RWPE2 (cell line): Measurements from ENCODE around the gene LOC128125822.
A peak's percentile ranks its signal among the peaks of the same experiment; 100 is the strongest.

Experiments used
- ATAC-seq: fragments of 200-7000 bp; cut with Tn5 transposase; 3 replicates; pipeline ENCODE4 v1.9.1; 2021; ENCODE audit warnings: low read depth
- DNase-seq: peaks from one replicate; pipeline ENCODE4 v3.0.0-alpha.2; 2020; ENCODE audit warnings: low spot score
- H3K27ac ChIP-seq: fragments of 450-650 bp; 2 replicates; pipeline ENCODE4 v1.5.1; 2017; ENCODE audit warnings: mild to moderate bottlenecking; ENCODE audit not compliant: poor library complexity, severe bottlenecking
- H3K27me3 ChIP-seq: fragments of 250-450 bp; sonication (Bioruptor Pico); 2 replicates; pipeline ENCODE4 v1.5.1; 2021; ENCODE audit warnings: mild to moderate bottlenecking, moderate library complexity; ENCODE audit not compliant: insufficient read depth, poor library complexity, severe bottlenecking
- H3K36me3 ChIP-seq: fragments of 250-450 bp; sonication (Bioruptor Pico); 2 replicates; pipeline ENCODE4 v1.5.1; 2020; ENCODE audit warnings: low read depth, mild to moderate bottlenecking, moderate library complexity
- H3K4me1 ChIP-seq: fragments of 250-450 bp; sonication (Bioruptor Pico); 2 replicates; pipeline ENCODE4 v1.5.1; 2021; ENCODE audit warnings: mild to moderate bottlenecking, moderate library complexity; ENCODE audit not compliant: insufficient read depth, poor library complexity, severe bottlenecking
- H3K4me3 ChIP-seq: fragments of 250-450 bp; sonication (Bioruptor Pico); 2 replicates; pipeline ENCODE4 v1.5.1; 2021; ENCODE audit warnings: mild to moderate bottlenecking, moderate library complexity; ENCODE audit not compliant: severe bottlenecking
- H3K9me3 ChIP-seq: fragments of 250-450 bp; sonication (Bioruptor Pico); 2 replicates; pipeline ENCODE4 v1.5.1; 2021; ENCODE audit warnings: mild to moderate bottlenecking, moderate library complexity; ENCODE audit not compliant: severe bottlenecking
- TF ChIP-seq, protein P1 (sequence below): fragments of 450-650 bp; IDR thresholded peaks from one replicate; pipeline ENCODE4 v1.5.1; 2017; ENCODE audit warnings: mild to moderate bottlenecking, moderate library complexity; ENCODE audit not compliant: poor library complexity, severe bottlenecking

LOC128125822 gene

DNA sequence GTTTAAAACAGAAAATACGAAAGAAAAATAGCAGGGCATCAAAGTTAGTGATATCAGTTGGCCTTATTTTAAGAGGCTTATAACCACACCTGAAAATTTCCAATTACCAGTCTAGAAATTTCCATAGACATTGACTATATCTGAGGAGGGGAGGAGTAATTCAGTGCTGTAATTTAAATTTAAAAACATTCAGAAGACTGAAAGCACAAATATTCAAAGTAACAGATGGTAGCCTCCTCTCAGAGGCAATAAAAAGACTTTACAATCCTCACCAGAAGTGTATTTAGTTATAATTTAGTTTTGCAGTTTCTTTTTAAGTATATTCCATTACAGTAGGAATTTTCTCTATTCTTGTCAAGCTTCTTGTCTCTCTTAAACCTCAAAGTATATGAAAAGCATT lies 18.4 kb upstream of the LOC128125822 start:
- DNase-seq (no peak), ATAC-seq (no peak)
- no peak overlapping the region for H3K27ac ChIP-seq
- no peaks in the 10 kb centered on the region for H3K27me3 ChIP-seq
- H3K4me1 ChIP-seq: peaks cover 21% of the 10 kb centered on the region
- TF ChIP-seq, protein P1, sequence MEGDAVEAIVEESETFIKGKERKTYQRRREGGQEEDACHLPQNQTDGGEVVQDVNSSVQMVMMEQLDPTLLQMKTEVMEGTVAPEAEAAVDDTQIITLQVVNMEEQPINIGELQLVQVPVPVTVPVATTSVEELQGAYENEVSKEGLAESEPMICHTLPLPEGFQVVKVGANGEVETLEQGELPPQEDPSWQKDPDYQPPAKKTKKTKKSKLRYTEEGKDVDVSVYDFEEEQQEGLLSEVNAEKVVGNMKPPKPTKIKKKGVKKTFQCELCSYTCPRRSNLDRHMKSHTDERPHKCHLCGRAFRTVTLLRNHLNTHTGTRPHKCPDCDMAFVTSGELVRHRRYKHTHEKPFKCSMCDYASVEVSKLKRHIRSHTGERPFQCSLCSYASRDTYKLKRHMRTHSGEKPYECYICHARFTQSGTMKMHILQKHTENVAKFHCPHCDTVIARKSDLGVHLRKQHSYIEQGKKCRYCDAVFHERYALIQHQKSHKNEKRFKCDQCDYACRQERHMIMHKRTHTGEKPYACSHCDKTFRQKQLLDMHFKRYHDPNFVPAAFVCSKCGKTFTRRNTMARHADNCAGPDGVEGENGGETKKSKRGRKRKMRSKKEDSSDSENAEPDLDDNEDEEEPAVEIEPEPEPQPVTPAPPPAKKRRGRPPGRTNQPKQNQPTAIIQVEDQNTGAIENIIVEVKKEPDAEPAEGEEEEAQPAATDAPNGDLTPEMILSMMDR: no peak
- H3K36me3 ChIP-seq: no peaks in the 10 kb centered on the region
- no peaks in the 10 kb centered on the region for H3K9me3 ChIP-seq
- H3K4me3 ChIP-seq: no peak overlapping the region

DNA sequence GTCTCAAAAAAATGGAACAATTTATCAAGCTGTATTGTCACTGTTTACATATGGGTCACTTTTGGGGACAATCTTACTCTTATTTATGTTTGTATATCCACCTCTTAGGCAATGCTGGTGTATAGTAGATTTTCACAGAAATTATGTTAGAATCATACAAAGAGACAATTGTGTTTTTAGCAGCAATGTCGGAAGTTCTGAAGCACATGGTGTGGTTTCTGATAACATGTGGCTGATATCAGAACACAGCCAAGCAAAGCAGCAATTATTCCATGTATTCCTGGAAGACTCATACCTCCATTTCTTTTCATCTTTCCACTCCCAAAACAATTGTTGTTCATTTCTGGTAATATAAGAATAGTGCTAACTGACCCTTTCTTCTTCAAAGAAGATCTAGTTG lies 17.5 kb upstream of the LOC128125822 start:
- no peaks in the 10 kb centered on the region for H3K36me3 ChIP-seq

DNA sequence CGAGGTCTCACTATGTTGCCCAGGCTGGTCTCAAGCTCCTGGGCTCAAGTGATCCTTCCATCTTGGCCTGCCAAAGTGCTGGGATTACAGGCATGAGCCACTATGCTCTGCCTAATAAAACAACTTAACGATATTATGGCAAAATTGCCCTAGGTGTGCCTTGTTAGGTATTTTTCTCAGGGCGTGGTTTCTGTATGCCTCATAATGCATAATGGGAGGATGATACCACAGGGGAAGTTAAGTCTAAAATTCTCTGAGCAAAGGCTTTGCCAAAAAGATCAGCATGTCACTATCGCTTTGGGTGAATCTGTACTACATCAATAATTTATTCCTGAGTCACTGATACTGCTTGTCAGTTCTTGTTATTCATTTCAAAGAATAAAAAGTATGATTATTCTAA lies 15.9 kb upstream of the LOC128125822 start:
- Histone ChIP-seq H3K36me3 (no peaks in the 10 kb centered on the region), H3K4me1 (peaks cover 31% of the 10 kb centered on the region), H3K27ac (peak overlapping the region; percentile 32), H3K27me3 (no peaks in the 10 kb centered on the region), H3K9me3 (no peaks in the 10 kb centered on the region), H3K4me3 (no peak overlapping the region)
- no peak for DNase-seq
- TF ChIP-seq, protein P1: no peak
- ATAC-seq: no peak

More for the DNA sequence above, 17.5 kb upstream of the LOC128125822 start:
- H3K27ac ChIP-seq: peak overlapping the region; percentile 32
- H3K4me3 ChIP-seq: no peak overlapping the region
- no peaks in the 10 kb centered on the region for H3K9me3 ChIP-seq
- ATAC-seq (no peak), DNase-seq (no peak)
- TF ChIP-seq, protein P1: no peak
- H3K4me1 ChIP-seq: peaks cover 21% of the 10 kb centered on the region
- H3K27me3 ChIP-seq: no peaks in the 10 kb centered on the region

DNA sequence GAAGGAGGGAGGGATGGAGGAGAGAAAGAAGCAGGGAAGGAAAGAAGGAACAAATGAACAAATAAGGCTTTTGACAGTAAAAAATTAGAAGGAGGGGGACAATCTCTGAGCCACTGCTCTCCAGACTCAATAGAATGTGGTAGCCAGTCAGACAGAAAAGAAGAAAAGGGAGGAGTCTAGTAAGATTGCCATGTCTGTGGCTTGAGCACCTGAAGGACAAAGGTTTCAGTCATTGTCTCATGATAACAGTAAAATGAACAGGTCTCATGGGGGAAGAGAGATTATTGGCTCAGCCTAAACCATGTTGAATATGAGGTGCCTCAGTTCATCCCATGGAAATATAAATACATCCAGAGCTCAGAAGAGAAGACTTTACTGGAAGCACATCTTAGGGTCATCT lies 14.0 kb upstream of the LOC128125822 start:
- H3K9me3 ChIP-seq: no peaks in the 10 kb centered on the region
- H3K4me3 ChIP-seq: no peak overlapping the region
- no peaks in the 10 kb centered on the region for H3K36me3 ChIP-seq
- H3K27me3 ChIP-seq: no peaks in the 10 kb centered on the region
- peaks cover 40% of the 10 kb centered on the region for H3K4me1 ChIP-seq
- TF ChIP-seq, protein P1: no peak
- H3K27ac ChIP-seq: no peak overlapping the region
- ATAC-seq (no peak), DNase-seq (no peak)

DNA sequence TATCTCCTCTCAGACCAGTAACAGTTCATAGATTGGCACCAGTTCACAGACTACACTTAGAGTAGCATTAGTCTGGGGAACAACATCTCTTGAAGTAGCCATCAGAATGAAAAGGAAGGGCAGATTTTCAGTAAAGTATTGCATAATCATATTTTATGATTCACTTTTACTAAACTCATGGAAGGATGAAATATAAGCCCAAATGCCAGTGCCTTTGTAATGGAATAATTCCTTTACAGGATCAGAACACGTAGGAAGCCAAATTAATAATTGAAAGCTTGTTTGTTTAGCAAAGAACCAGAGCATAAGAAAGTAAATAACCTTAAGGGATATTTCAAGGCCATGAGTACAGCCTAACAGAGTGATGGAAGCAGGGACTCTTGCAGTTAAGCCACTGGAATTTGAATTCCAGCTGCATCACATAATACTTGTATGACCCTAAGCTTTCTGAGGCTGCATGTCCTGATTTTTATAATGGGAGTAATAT lies 11.4 kb upstream of the LOC128125822 start:
- no peaks in the 10 kb centered on the region for H3K9me3 ChIP-seq
- DNase-seq (no peak), ATAC-seq (peak; percentile 83)
- no peak overlapping the region for H3K4me3 ChIP-seq
- H3K27me3 ChIP-seq: no peaks in the 10 kb centered on the region
- H3K4me1 ChIP-seq: peaks cover 46% of the 10 kb centered on the region
- TF ChIP-seq, protein P1: no peak
- peak overlapping the region; percentile 60 for H3K27ac ChIP-seq
- H3K36me3 ChIP-seq: no peaks in the 10 kb centered on the region
